Gastroesophageal sphincter (tissue), 4 donors: ENCODE data around the gene NEK2. TPM values are rescaled to one million over a fixed set of nuclear protein-coding genes. Genes with fewer than 3 reads are reported as not detected.

Experiments
- ATAC-seq: fragments of 150-250 bp; one replicate; pipeline ENCODE4 v1.9.1; 2016; ENCODE audit warnings: mild to moderate bottlenecking, moderate library complexity
- H3K27ac ChIP-seq, 4 donors: fragments of 200-600 bp; sonication (generic) in 3 of 4; 1 replicate in 3 of 4; 2 replicates in 1 of 4; pipeline ENCODE4 v1.5.1; 2016 to 2019
- H3K27me3 ChIP-seq: fragments of 200-600 bp; sonication (generic); one replicate; pipeline ENCODE4 v1.5.1; 2019
- H3K36me3 ChIP-seq, 2 donors: fragments of 200-600 bp; sonication (generic); one replicate each; pipeline ENCODE4 v1.5.1; 2019; ENCODE audit warnings: control low read depth in 1 of 2
- H3K4me1 ChIP-seq, 3 donors: fragments of 200-600 bp; sonication (generic); 1 replicate in 2 of 3; 2 replicates in 1 of 3; pipeline ENCODE4 v1.5.1; 2016 to 2019; ENCODE audit warnings: control low read depth in 2 of 3
- H3K4me3 ChIP-seq, 2 donors: fragments of 200-600 bp; sonication (generic); one replicate each; pipeline ENCODE4 v1.5.1; 2019; ENCODE audit warnings: mild to moderate bottlenecking in 1 of 2, moderate library complexity in 1 of 2
- H3K9me3 ChIP-seq, 3 donors: fragments of 200-600 bp; sonication (generic); one replicate each; pipeline ENCODE4 v1.5.1; 2017 to 2019; ENCODE audit warnings: control low read depth in 2 of 3
- EP300 ChIP-seq: sonication (generic); formaldehyde crosslinking; IDR thresholded peaks from one replicate; pipeline ENCODE4 v1.6.1; 2017; ENCODE audit warnings: antibody characterized with exemption, mild to moderate bottlenecking
- POLR2A ChIP-seq, 2 donors: fragments of 450-650 bp; IDR thresholded peaks; one replicate each; pipeline ENCODE4 v1.6.1; 2017; ENCODE audit warnings: antibody characterized with exemption in 2 of 2, mild to moderate bottlenecking in 2 of 2, moderate library complexity in 1 of 2
- POLR2AphosphoS5 ChIP-seq: sonication (generic); formaldehyde crosslinking; IDR thresholded peaks from one replicate; pipeline ENCODE4 v1.6.1; 2017; ENCODE audit warnings: antibody characterized with exemption
- WGBS, 2 donors: methylation state at CpG; one replicate each; pipeline ENCODE4 v1.1.5; 2018; ENCODE audit warnings: low coverage in 1 of 2; 5-methylcytosine and 5-hydroxymethylcytosine counted together
- total RNA-seq, 4 donors: library from RNA; depleted of rRNA; stranded (reverse); fragments of >200 nt; gene quantifications; one replicate each; pipeline ENCODE4 v1.1.0, GENCODE V29; 2016
- TF ChIP-seq, protein P1 (sequence below), 4 experiments: fragments of 200-600 bp in 2 of 4; fragments of 450-650 bp in 2 of 4; sonication (generic) in 1 of 4; IDR thresholded peaks; one replicate each; pipeline ENCODE4 v1.5.1; 2017 to 2019; ENCODE audit warnings: antibody characterized with exemption in 4 of 4, mild to moderate bottlenecking in 2 of 4, moderate library complexity in 2 of 4

Gene NEK2
- total RNA-seq, 4 donors from 2014 or later: 0.59 TPM; not detected in 3

DNA sequence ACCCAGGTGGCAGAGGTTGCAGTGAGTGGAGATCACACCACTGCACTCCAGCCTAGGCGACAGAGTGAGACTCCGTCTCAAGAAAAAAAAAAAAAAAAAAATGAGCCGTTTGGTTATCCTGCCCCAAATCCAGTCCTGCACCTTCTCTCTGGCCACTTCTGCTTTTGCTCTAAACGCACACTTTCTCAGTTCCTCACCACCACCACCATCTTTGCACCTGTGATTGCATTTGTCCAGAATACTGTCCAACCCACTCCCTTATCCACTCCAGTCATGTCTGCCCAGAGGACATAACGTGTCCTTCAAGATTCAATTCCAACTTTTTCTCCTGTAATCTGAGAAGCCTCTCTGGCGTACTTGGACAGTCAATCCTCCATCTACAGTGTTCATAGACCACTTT lies 2.2 kb upstream of the NEK2 start:
- TF ChIP-seq EP300: no peak
- TF ChIP-seq, protein P1, sequence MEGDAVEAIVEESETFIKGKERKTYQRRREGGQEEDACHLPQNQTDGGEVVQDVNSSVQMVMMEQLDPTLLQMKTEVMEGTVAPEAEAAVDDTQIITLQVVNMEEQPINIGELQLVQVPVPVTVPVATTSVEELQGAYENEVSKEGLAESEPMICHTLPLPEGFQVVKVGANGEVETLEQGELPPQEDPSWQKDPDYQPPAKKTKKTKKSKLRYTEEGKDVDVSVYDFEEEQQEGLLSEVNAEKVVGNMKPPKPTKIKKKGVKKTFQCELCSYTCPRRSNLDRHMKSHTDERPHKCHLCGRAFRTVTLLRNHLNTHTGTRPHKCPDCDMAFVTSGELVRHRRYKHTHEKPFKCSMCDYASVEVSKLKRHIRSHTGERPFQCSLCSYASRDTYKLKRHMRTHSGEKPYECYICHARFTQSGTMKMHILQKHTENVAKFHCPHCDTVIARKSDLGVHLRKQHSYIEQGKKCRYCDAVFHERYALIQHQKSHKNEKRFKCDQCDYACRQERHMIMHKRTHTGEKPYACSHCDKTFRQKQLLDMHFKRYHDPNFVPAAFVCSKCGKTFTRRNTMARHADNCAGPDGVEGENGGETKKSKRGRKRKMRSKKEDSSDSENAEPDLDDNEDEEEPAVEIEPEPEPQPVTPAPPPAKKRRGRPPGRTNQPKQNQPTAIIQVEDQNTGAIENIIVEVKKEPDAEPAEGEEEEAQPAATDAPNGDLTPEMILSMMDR (IDR thresholded peaks at IDR 0.05): no peak
- no peak for TF ChIP-seq POLR2A (IDR thresholded peaks at IDR 0.05)
- no peak for TF ChIP-seq POLR2AphosphoS5
- Histone ChIP-seq H3K36me3 (no peaks in the 10 kb centered on the region), H3K27ac (no peak overlapping the region), H3K27me3 (no peaks in the 10 kb centered on the region), H3K4me3 (no peak overlapping the region), H3K9me3 (no peaks in the 10 kb centered on the region), H3K4me1 (peaks cover 0 to 13% (median 6%) of the 10 kb centered on the region in 3 donors)
- WGBS, 2 donors: 43 to 49% methylated on average over 5 to 6 of the region's 6 CpGs
- no peak for ATAC-seq

DNA sequence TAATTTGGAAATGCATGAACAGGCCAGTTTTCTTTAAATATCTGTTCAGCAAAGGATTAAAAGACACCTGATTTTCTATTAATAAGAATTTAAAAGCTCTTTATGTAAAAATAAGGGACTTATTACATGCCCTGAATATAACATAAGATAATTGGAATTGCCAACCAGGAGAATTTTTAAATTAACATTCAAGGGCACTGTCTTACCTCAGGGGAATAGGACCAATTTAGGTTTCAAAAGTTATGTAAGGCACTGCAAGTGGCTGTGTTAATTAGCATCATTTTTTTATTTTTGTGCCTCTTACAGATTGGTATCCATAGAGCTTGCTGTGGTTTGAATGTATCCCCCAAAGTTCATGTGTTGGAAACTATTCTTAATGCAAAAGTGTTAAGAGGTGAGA lies 1.3 kb upstream of the NEK2 start:
- Histone ChIP-seq H3K9me3 (no peaks in the 10 kb centered on the region), H3K27ac (no peak overlapping the region), H3K4me1 (peaks cover 0 to 13% (median 6%) of the 10 kb centered on the region in 3 donors), H3K36me3 (no peaks in the 10 kb centered on the region), H3K4me3 (no peak overlapping the region), H3K27me3 (no peaks in the 10 kb centered on the region)
- no peak for ATAC-seq
- TF ChIP-seq POLR2AphosphoS5 (no peak), POLR2A (IDR thresholded peaks at IDR 0.05) (no peak), EP300 (no peak)
- TF ChIP-seq, protein P1 (IDR thresholded peaks at IDR 0.05): no peak

- Histone ChIP-seq H3K36me3 (no peaks in the 10 kb centered on the region), H3K27ac (no peak overlapping the region), H3K4me3 (peak overlapping the region in 1 of 2 donors; percentile 56), H3K9me3 (no peaks in the 10 kb centered on the region), H3K4me1 (peaks cover 0 to 13% (median 6%) of the 10 kb centered on the region in 3 donors), H3K27me3 (no peaks in the 10 kb centered on the region)
- ATAC-seq: no peak
- TF ChIP-seq, protein P1 (IDR thresholded peaks at IDR 0.05): no peak
- no peak for TF ChIP-seq POLR2A (IDR thresholded peaks at IDR 0.05)
- TF ChIP-seq POLR2AphosphoS5: no peak
- TF ChIP-seq EP300: no peak
- WGBS, 2 donors: 28 to 35% methylated on average over 3 to 19 of the region's 19 CpGs
These were observed 724 bp upstream of the NEK2 start for GRCh38 chr1:211676106-211676583.

DNA sequence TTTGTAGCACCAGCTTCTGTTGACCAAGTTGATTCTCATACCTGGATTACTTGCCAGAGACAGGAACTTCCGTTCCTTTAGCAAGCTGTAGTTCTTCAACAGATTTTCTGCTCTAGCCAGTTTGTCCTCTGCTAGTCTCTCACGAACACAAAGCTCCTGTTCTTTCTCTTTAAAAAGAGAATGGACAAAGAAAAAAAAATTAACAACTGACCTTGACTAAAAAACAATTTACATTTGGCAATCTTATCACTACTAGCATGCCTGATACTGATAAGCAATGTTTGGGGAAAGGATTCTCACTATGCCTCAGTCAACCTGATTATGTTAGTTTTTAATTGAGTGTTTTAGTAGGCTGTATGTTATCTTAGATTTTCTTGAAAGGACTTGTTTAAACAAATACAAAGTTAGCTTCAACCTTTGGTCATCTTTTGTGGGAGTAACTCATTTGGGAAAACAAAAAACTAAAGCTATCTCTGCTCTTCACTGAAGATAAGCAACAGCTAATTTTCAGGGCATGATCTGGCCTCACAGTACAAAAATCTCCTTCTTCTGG lies 8.3 kb downstream of the NEK2 start:
- no peak for ATAC-seq
- Histone ChIP-seq H3K27me3 (peaks cover 7% of the 10 kb centered on the region), H3K4me1 (no peaks in the 10 kb centered on the region), H3K36me3 (no peaks in the 10 kb centered on the region), H3K27ac (no peak overlapping the region), H3K4me3 (no peak overlapping the region), H3K9me3 (no peaks in the 10 kb centered on the region)
- WGBS, 2 donors: 46 to 81% methylated on average over 2 of the region's 2 CpGs
- TF ChIP-seq EP300: no peak

DNA sequence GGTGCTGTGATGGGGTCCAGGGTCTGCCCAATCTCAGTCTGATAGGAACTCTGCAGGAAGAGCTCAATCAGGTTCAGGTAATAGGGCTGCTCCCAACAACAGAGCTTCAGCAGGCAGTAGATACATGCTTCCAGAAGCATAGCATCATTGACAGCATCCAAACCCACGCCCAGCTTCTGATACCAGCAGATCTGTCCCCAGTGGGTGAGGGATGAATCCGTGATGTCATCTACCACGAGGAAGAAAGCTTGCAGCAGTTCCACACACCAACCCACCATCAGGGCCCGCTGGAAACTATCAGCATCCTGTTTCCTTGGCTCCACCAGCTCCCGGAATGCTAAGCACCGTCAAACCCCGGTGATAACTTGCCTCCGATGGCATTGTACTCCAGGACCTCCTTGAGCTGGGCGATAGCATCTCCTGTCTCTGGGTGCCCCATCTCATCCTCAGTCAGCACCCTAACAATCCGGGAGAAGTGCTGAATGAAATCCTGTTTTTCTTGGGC lies 14.7 kb downstream of the NEK2 start:
- Histone ChIP-seq H3K4me3 (no peak overlapping the region), H3K27ac (no peak overlapping the region), H3K9me3 (no peaks in the 10 kb centered on the region), H3K36me3 (no peaks in the 10 kb centered on the region), H3K27me3 (peaks cover 7% of the 10 kb centered on the region), H3K4me1 (no peaks in the 10 kb centered on the region)
- no peak for TF ChIP-seq POLR2AphosphoS5
- TF ChIP-seq POLR2A (IDR thresholded peaks at IDR 0.05): no peak
- no peak for TF ChIP-seq EP300
- TF ChIP-seq, protein P1 (IDR thresholded peaks at IDR 0.05): no peak
- no peak for ATAC-seq
- WGBS, 2 donors: 93% methylated on average over 3 to 4 of the region's 10 CpGs
